ENCODE results near the gene ABCC4.
"Not testable (repeated sequence)": the region's sequence is repeated elsewhere in the genome, so short reads cannot be mapped to it uniquely, and the experiment has no call there.

The ABCC4 gene

DNA sequence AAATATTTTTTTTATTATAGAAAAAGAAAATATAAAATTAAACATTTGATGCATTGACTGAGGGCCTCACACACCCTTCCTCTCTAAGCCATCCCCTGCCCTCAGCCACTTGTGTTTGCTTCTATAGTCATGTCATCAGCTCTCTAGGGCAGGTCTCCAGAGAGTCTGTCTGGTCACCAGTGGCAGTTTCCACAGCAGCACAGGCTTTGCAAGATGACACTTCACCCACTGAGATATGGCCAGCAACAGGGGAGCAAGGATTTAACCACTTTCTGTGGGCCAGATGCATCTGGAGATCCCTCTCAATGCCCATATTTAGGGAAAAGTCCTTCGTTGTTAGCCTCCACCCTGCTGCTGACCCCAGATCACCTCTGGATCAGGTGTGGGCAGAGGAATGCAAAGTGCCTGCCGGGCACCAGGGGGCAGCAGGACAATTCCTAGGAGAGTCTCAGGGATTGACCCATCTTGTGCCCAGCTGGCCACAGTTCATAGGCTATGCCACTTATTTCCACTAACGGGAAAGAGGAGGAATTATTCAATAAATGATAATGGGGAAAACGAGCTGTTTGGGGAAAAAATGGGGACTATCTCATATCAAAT, 4.8 kb downstream of the ABCC4 start:
- no peak for FAIRE-seq

DNA sequence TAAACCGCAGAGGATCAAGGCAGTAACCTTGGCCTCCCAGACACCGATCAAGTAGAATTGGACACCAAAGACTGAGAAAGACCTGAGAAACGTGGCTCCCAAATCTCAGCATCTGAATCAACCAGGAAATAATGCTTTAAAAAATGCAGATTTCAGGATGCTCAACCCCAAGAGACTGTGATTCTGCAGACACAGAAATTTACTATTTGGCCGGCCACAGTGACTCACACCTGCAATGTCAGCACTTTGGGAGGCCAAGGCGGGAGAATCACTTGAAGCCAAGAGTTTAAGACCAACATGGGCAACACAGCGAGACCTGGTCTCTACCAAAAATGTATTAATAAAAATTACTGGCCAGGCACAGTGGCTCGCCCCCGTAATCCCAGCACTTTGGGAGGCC, 6.2 kb downstream of the ABCC4 start:
- no peak for FAIRE-seq

DNA sequence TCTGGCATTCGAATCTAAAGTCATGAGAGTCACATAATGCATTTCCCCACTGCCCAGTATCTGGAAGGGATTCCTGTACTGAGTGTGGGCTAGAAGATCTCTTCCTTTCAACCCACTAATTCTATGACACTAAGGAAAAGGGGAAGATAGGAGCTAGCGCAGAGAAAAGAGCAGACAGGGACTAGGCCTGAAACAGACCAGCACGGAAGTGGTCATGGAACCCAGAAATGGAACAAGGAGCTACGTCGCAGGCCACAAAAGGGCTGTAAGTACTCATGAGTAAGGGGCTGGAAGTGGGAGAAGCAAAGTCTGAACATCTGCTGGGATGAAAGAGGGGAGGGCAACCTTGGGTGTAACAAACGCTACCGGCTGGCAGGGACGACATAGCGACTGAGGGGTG, 8.6 kb downstream of the ABCC4 start:
- FAIRE-seq = no peak

DNA sequence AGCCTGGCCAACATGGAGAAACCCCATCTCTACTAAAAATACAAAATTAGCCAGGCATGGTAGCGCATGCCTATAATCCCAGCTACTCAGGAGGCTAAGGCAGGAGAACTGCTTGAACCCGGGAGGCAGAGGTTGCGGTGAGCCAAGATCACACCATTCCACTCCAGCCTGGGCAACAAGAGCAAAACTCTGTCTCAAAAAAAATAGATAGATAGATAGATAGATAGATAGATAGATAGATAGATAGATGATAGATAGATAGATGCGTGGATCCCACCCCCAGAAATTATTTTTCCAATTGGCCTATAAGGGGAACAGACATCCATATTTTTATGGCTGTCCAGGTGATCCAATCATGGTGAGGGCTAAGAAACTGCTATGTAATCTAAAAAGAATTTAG, 11.3 kb downstream of the ABCC4 start:
- not testable (repeated sequence) for FAIRE-seq

DNA sequence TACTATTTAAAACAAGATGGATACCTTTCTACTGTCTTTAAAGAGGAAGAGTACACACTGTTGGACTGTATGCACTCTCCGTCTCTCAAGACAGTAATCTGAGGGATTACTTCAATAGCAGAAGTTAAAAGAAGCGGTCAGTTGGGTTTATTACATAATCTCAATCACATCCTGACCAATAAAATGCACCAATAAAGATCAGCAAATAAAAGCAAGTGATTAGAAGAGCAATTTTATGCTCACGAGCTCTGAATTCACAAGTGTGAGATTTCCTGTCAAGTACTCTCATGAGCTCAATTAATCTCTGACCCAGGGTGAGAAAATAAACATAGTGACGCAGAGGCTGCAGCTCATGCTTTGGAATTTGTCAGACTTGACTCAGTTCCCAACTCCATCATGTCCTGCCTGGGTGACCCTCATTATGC, 12.2 kb downstream of the ABCC4 start:
- no peak for FAIRE-seq

DNA sequence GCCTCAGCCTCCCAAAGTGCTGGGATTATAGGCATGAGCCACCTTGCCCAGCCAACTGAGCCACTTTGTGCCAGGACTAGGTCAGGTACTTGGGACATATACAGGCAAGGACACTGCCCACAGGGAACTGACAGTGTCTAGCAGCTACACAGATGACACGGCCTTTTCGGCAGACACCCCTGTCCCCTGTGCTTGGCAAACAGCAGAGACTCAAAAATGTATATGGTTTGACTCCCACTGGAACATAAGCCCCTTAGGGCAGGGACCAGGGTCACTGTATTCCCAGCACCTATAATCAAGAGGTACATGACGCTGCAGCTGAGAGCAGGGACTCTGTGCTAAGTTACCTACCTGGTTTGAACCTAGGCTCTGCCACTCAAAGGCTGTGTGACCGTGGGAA, 16.8 kb downstream of the ABCC4 start:
- no peak for FAIRE-seq

DNA sequence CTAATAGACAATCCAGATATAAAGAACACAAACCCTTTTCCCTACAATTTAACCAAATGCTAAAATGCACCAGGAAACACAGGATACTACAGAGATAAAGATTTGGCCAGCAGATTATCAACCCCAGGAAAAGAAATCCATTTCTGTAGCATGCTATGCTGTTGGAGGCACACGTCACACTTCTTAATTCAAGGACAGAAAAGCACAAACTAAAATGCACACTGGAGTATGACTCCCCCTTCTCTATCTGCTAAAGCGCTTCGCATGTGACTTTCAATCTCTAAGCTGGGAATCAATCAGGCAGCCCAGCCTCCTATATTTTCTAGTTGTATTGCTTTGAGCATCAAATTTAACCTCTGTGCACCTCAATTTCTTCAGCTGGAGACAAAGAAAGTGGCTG, 22.2 kb downstream of the ABCC4 start:
- no peak for FAIRE-seq

DNA sequence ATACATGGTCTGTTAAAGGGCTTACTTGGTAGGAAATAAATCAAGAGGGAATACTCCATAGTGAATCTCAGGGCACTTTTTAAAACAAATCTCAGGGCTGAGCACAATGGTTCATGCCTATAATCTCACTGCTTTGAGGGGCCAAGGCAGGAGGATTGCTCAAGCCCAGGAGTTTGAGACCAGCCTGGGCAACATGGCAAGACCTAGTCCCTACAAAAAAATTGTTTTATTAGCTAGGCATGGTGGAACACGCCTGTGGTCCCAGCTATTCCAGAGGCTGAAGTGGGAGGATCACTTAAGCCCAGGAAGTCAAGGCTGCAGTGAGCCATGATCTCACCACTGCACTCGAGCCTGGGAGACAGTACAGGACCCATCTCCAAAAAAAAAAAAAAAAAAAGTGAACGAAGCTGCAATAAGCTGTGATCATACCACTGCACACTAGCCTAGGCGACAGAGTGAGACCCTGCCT, 25.2 kb downstream of the ABCC4 start:
- FAIRE-seq = no peak

DNA sequence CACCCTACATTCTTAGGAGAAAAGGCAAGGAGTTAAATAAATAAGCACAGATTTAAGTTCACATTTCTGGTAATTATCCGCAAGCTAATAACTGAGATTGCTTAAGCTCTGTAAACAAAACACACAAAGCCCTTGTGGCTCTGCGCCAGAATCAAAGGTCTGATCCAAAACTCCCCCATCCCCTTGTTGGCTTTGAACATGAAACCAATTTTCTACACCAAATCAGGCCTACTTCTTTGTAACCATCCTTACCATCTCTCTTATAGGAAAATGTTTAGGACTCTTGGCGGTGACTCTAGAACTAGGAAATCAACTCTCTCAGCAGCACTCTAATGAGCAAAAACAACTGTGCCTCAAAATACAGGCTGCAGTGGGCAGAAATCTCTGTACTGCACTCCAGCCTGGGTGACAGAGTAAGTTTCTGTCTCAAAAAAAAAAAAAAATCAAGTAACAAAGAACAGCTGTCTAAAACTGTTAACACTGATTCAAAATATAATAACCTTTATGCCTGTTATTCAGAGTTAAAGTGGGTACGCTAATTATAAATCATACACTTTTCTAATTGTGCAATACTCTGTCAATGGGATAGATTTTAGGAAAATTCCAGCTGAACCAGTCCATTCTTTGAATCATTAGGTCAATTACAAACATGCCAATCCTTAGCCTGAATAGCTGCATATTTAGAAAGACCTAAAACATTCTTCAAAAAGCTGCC, 25.8 kb downstream of the ABCC4 start:
- no peak for FAIRE-seq

DNA sequence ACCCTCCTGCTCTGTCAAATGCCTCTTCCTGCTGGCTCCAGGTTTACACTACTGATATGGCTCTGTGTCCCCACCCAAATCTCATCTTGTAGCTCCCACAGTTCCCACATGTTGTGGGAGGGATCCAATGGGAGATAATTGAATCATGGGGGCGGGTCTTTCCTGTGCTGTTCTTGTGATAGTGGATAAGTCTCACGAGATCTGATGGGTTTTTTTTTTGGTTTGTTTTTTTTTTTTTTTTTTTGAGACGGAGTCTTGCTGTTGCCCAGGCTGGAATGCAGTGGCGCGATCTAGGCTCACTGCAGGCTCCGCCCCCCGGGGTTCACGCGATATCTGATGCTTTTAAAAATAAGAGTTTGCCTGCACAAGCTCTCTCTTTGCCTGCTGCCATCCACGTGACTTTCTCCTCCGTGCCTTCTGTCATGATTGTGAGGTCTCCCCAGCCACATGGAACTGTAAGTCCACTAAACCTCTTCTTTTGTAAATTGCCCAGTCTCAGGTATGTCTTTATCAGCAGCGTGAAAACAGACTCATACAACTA, 27.6 kb downstream of the ABCC4 start:
- not testable (repeated sequence) for FAIRE-seq

DNA sequence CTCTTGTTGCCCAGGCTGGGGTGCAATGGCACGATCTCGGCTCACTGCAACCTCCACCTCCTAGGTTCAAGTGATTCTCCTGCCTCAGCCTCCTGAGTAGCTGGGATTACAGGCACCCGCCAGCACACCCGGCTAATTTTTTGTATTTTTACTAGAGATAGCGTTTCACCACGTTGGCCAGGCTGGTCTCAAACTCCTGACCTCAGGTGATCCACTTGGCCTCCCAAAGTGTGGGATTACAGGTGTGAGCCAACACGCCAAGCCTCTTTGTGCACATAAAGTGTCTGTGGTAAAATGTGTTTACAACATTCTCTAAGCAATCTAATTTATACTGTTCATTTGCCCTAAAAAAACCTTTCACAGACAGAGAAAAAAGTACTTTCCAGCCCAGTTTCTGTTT, 29.2 kb downstream of the ABCC4 start:
- not testable (repeated sequence) for FAIRE-seq

DNA sequence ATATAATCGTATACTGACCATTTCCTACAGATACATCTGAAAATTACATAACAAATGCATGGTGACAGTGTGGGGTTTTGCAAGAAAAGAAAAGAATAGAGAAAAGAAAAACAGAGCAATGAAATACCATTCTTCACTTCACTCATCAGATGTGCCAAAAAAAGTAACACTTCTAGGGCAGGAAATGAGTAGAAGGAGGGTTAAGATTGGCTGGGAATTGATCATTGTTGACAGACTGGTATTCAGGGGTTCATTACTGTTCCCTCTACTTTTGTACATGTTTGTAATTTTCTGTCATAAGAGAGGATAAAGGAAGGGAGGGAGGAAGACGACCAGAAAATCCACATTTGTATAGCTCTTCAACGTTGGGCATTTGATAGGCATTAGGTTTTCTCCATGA, 31.5 kb downstream of the ABCC4 start:
- FAIRE-seq = no peak

DNA sequence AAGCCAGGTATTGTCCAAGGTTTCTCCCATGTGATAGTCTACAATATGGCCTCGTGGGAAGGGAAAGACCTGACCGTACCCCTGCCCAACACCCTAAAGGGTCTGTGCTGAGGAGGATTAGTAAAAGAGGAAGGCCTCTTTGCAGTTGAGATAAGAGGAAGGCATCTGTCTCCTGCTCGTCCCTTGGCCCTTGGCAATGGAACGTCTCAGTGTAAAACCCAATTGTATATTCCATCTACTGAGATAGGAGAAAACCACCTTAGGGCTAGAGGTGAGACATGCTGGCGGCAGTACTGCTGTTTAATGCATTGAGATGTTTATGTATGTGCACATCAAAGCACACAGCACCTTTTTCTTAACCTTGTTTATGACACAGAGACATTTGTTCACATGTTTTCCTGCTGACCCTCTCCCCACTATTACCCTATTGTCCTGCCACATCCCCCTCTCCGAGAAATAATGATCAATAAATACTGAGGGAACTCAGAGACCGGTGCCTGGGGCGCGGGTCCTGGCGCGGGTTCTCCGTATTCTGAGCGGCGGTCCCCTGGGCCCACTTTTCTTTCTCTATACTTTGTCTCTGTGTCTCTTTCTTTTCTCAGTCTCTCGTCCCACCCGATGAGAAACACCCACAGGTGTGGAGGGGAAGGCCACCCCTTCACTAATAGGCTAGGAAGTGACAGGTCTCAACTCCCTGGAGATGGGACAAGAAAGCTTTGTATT, 32.7 kb downstream of the ABCC4 start:
- not testable (repeated sequence) for FAIRE-seq

DNA sequence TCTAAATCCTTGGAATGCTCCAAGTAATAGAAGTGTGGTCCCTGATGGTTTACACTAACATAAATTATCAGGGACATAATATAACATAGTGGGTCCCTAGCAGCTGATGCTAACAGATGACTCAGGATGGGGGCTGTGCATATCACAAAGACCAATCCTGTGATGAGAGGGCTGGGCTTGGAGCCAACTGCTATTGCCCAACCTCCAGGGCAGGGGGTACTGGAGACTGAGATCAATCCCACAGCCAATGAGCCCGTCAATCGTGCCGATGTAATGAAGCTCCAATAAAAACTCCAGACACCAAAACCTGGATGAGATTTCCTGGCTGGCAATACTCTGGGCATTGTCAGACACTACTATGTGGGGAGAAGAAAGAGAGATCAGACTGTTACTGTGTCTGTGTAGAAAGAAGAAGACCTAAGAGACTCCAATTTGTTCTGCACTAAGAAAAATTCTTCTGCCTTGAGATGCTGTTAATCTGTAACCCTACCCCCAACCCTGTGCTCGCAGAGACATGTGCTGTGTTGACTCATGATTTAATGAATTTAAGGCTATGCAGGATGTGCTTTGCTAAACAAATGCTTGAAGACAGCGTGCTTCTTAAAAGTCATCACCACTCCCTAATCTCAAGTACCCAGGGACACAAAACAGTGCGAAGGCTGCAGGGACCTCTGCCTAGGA, 33.4 kb downstream of the ABCC4 start:
- FAIRE-seq = no peak

DNA sequence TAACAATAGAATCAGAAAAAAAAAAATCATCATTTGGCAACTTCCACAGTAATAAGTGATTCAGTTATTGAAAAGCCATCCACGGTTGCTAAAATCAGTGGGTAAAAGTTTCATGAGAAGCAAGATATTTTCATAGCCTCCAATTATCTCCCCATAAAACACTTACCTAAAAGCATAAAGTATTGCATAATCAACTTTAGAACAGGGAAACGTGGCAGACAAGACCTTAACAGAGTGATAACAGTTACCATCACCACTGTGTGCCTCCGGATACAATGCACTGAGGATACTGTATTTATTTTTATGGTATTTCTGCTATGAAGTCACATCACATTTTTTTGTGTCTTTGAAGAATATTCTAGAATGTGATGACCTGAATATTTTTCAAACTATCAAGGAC, 37.0 kb downstream of the ABCC4 start:
- no peak for FAIRE-seq

DNA sequence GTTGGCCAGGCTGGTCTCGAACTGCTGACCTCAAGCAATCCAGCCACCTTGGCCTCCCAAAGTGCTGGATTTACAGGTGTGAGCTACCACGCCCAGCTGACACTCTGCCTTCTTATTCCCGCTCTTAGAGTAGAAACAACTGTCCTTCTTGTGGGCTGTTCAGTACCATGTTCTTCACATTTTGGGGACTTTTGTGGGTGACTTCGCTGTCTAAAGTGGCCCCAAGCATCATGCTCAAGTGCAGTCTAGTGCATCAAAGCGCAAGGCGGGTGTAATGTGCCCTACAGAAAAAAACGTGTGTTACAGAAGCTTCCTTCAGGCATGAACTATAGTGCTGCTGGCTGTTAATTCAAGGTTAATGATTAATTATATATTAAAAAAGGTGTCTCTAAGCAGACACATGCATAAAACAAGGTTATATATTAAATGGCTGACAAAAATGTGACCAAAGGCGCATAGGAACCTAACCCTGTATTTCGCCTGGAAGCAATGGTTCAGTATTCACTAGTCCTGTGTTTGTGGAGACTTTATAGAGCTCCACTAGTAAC, 38.3 kb downstream of the ABCC4 start:
- no peak for FAIRE-seq

DNA sequence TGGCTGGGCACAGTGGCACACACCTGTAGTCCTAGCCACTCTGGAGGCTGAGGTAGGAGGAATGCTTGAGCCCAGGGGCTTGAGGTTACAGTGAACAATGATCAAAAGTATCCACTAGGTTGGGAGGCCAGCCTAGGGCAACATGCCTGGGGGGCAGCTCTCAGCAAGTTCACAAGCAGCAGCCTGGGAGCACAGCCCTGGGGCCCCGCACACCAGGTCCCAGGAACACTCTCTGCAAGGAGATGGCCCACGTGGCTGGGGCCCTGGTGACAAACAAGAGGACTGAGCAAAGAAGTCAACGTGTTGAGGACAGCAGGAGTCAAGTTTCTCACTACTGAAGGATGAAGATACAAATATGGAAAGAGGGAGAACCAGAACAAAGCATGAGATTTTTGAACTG, 39.3 kb downstream of the ABCC4 start:
- FAIRE-seq = no peak

DNA sequence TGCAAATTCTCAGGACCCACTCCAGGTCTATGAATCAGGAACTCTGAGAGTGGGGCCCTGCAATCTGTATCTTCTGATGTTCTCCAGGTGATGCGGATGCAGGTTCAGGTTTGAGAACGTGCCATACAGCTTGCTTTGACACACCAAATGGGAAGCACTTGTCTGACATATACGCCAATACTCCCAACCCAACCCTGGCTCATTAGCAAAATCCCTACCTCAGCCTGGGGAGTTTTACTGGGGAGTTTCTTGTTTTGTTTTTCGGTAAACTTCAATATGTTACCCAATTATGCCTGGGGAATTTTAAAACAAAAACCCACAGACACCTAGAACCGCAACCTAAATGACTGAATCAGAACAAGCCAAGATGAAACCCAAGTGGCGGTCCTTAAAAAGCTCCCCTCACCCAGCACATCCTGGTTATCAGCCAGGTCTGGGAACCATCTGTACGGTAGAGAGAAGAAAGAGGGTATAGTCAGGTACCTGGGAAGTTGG, 41.2 kb downstream of the ABCC4 start:
- FAIRE-seq = no peak

DNA sequence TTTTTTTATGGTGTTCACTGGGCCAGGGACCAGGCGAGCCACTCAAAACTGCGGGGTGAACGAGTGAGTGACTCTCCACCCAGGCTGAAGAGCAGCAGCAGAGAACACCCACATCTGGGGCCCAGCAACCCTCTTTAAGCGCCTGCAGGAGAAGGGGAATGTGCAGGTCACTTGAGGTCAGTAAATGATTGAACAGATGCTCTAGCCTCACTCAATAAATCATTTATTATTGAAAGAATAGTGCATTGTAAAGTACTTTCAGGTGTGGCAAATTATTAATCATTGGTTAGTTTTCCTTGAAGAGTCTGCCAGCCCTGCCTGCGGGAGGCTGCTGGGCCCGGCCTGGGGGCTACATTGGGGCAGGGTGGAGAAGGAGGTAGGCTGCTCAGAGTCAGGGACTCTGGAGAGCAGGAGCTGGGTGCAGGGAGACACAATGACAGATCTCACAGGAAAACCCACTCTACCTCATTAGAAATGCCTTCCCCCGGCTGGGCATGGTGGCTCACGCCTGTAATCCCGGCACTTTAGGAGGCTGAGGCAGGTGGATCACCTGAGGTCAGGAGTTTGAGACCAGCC, 42.5 kb downstream of the ABCC4 start:
- FAIRE-seq = no peak

DNA sequence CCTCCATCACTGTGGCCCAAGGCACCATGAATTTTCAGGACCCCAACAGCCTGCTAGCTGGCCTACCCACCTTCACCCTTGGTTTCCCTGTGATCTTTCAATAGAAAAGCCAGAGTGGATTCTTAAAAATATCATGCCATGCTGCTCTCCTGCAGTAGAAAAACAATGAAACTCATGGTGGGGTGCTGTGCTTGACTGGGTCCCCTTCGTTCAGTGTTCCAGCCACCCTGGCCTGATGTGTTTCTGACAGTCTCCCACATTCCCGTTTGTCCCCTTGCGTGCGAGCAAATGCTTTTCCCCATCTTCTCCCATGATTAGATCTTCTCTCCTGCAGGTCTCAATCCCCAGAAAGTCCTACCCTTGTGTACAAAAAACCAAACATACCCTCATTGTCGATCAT, 43.2 kb downstream of the ABCC4 start:
- FAIRE-seq = no peak

DNA sequence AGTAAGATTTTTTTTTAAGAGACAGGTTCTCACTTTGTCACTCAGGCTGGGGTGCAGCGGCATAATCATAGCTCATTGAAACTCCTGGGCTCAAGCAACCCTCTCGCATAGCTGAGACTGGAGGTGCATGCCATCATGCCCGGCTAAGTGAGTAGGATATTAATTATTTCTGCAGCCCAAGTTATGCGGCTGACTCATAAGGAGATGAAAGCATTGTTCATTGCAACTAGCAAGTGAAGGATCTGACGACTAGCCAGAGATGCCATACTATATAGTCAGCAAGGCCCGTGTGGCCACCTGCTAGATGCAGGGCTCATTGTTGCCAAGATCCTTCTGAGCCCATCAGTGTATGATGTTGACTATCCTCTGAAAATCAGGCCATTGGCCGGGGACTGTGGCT, 45.2 kb downstream of the ABCC4 start:
- FAIRE-seq = no peak

DNA sequence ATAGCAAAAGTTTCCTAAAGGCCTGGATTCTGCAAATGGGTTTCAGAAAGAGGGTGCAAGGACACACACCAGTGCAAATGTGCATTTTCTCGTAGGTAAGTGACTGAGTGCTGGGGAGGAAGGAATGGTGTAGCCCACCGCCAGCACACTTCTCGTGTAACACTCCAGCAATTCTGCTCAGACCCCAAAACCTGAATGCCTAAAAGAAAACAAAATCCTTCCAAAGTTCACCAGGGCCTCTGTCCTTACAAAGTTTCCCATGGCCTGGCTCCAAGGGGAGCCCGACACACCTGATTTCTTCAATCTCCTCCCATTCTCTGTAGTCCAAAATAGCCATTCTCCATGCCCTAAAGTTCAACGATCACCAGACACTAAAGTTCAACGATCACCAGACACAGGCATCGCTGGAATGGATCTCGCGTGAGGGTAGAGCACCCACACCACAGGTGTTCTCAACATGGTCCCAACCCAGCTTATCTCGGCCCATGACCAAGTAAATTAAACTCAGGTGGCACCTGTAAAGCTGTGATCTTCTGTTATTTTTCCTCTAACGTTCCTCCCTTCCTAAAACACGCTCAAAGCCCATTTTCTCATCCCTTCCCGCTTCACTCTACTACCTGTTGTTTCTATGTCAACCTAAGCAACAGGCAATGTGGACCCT, 46.0 kb downstream of the ABCC4 start:
- FAIRE-seq = no peak
